ENCODE measurements around the gene HOXB6. TPM values are rescaled to one million over a fixed set of nuclear protein-coding genes. Genes with fewer than 3 reads are reported as not detected.

Gene HOXB6
- polyA plus RNA-seq, 1 experiment = not detected

- no peak for TF ChIP-seq CTCF (IDR thresholded peaks at IDR 0.05; ENCODE audit: insufficient read depth, low read depth, low read length)
- no peak overlapping the region for H3K4me3 ChIP-seq (ENCODE audit: low read depth, low read length)
- H3K36me3 ChIP-seq (ENCODE audit: control insufficient read depth, insufficient read depth, low read length) = no peaks in the 10 kb centered on the region
- no peak for DNase-seq (ENCODE audit: low read depth)
- ChIA-PET CTCF (no interaction called here), POLR2A (no interaction called here)
- peaks cover 84% of the 10 kb centered on the region for H3K27me3 ChIP-seq (ENCODE audit: control insufficient read depth, insufficient read depth, low read length)
Observed at GRCh38 chr17:48611213-48611612, 6.4 kb upstream of the HOXB6 start.

- Histone ChIP-seq H3K27me3 (ENCODE audit: control insufficient read depth, insufficient read depth, low read length) (peaks cover 84% of the 10 kb centered on the region), H3K36me3 (ENCODE audit: control insufficient read depth, insufficient read depth, low read length) (no peaks in the 10 kb centered on the region), H3K4me3 (ENCODE audit: low read depth, low read length) (peak within 1 kb of the TSS; percentile 6)
- ChIA-PET POLR2A (no interaction called here), CTCF (interaction anchor here (0.9 to 4.7 kb wide), 3 partner anchors 8 to 275 kb away, joined by 3 to 27 read pairs (median 4); no protein-coding TSS in a partner anchor)
- DNase-seq (ENCODE audit: low read depth) = no peak
- TF ChIP-seq CTCF (IDR thresholded peaks at IDR 0.05; ENCODE audit: insufficient read depth, low read depth, low read length) = no peak
Observed at GRCh38 chr17:48610282-48611211, 5.8 kb upstream of the HOXB6 start, which contains the start of gene HOXB7. Gene HOXB7, minus strand, starts transcription at chr17:48611017. Its CDS starts 99 bp downstream, at chr17:48610918.

GRCh38 chr17:48609759-48610281 lies 5.0 kb upstream of the HOXB6 start:
- CTCF ChIA-PET = interaction anchor here (0.6 to 4.7 kb wide), 5 partner anchors 8 to 695 kb away, joined by 3 to 27 read pairs (median 3); no protein-coding TSS in a partner anchor

GRCh38 chr17:48609033-48609432 lies 4.2 kb upstream of the HOXB6 start:
- no peak overlapping the region for H3K4me3 ChIP-seq (ENCODE audit: low read depth, low read length)
- POLR2A ChIA-PET = no interaction called here
- no peak for DNase-seq (ENCODE audit: low read depth)
- peaks cover 86% of the 10 kb centered on the region for H3K27me3 ChIP-seq (ENCODE audit: control insufficient read depth, insufficient read depth, low read length)
- H3K36me3 ChIP-seq (ENCODE audit: control insufficient read depth, insufficient read depth, low read length) = no peaks in the 10 kb centered on the region
- TF ChIP-seq CTCF (IDR thresholded peaks at IDR 0.05; ENCODE audit: insufficient read depth, low read depth, low read length) = no peak
- CTCF ChIA-PET = interaction anchor here (0.6 to 4.7 kb wide), 4 partner anchors 8 to 694 kb away, joined by 3 to 27 read pairs (median 4); partner anchors contain the start of gene HOXB5

More at GRCh38 chr17:48609759-48610281, 5.0 kb upstream of the HOXB6 start:
- POLR2A ChIA-PET = no interaction called here
- Histone ChIP-seq H3K4me3 (ENCODE audit: low read depth, low read length) (no peak overlapping the region), H3K27me3 (ENCODE audit: control insufficient read depth, insufficient read depth, low read length) (peaks cover 85% of the 10 kb centered on the region), H3K36me3 (ENCODE audit: control insufficient read depth, insufficient read depth, low read length) (no peaks in the 10 kb centered on the region)
- TF ChIP-seq CTCF (IDR thresholded peaks at IDR 0.05; ENCODE audit: insufficient read depth, low read depth, low read length) = no peak
- no peak for DNase-seq (ENCODE audit: low read depth)

- ChIA-PET CTCF (interaction anchor here (1.3 to 4.7 kb wide), 2 partner anchors 10 to 15 kb away, joined by 5 to 27 read pairs; partner anchors contain the start of gene HOXB5), POLR2A (no interaction called here)
- TF ChIP-seq CTCF (IDR thresholded peaks at IDR 0.05; ENCODE audit: insufficient read depth, low read depth, low read length) = no peak
- Histone ChIP-seq H3K36me3 (ENCODE audit: control insufficient read depth, insufficient read depth, low read length) (no peaks in the 10 kb centered on the region), H3K4me3 (ENCODE audit: low read depth, low read length) (no peak overlapping the region), H3K27me3 (ENCODE audit: control insufficient read depth, insufficient read depth, low read length) (peaks cover 87% of the 10 kb centered on the region)
- no peak for DNase-seq (ENCODE audit: low read depth)
Observed at GRCh38 chr17:48608494-48608834, 3.7 kb upstream of the HOXB6 start.

Measured in BJ (cell line).